Esophagus muscularis mucosa (tissue), 4 donors: Measurements from ENCODE around the gene PTPRJ.

Experiments
- CTCF ChIP-seq, 3 experiments: fragments of 200-600 bp in 2 of 3; fragments of 450-650 bp in 1 of 3; sonication (generic) in 2 of 3; IDR thresholded peaks; one replicate each; pipeline ENCODE4 v1.5.1; 2017 to 2019; ENCODE audit warnings: antibody characterized with exemption in 3 of 3, mild to moderate bottlenecking in 2 of 3, moderate library complexity in 1 of 3
- EP300 ChIP-seq: sonication (generic); formaldehyde crosslinking; IDR thresholded peaks from one replicate; pipeline ENCODE4 v1.6.1; 2017; ENCODE audit warnings: antibody characterized with exemption
- POLR2A ChIP-seq: fragments of 450-650 bp; IDR thresholded peaks from one replicate; pipeline ENCODE4 v1.6.1; 2017; ENCODE audit warnings: antibody characterized with exemption, moderate library complexity, mild to moderate bottlenecking, low read depth
- POLR2AphosphoS5 ChIP-seq, 2 donors: sonication (generic); formaldehyde crosslinking; IDR thresholded peaks; one replicate each; pipeline ENCODE4 v1.6.1; 2017; ENCODE audit warnings: antibody characterized with exemption in 2 of 2

- TF ChIP-seq CTCF (IDR thresholded peaks at IDR 0.05): no peak
- no peak for TF ChIP-seq POLR2A
- TF ChIP-seq POLR2AphosphoS5 (IDR thresholded peaks at IDR 0.05): no peak
- no peak for TF ChIP-seq EP300
Observed at GRCh38 chr11:48032721-48033120, 52.4 kb downstream of the PTPRJ start.
